GM20431 (cell line): ENCODE results near the gene YWHAE.

Experiments
- in situ Hi-C: fragments of 300-500 bp; cut with MseI, MboI; formaldehyde crosslinking; loops from one replicate; pipeline ENCODE4 v1.15.0; 2020; ENCODE audit warnings: low sequenced_read_pairs; ENCODE audit not compliant: unreplicated experiment

The YWHAE gene

GRCh38 chr17:1300371-1300905 lies 99.6 kb downstream of the YWHAE start:
- in situ Hi-C loops: no loop called here

- in situ Hi-C loops: no loop called here
These were observed 100.3 kb downstream of the YWHAE start for GRCh38 chr17:1299552-1300370.

- in situ Hi-C loops: no loop called here
These were observed 101.4 kb downstream of the YWHAE start for GRCh38 chr17:1298606-1299005.
